Right lobe of liver (tissue), 4 donors: Measurements from ENCODE around the gene SLC39A10.

ENCODE experiments used
- CTCF ChIP-seq, 4 donors: fragments of 200-600 bp in 3 of 4; fragments of 450-650 bp in 1 of 4; IDR thresholded peaks; one replicate each; pipeline versions ENCODE4 v1.5.1 to v1.8.0; 2016 to 2022; ENCODE audit warnings: antibody characterized with exemption in 4 of 4, mild to moderate bottlenecking in 2 of 4
- POLR2A ChIP-seq: fragments of 450-650 bp; IDR thresholded peaks from one replicate; pipeline ENCODE4 v1.6.1; 2017; ENCODE audit warnings: antibody characterized with exemption, mild to moderate bottlenecking
- donor health status: DM: no; HTN: no; CAD: no.
- donor health status: DM: no; HTN: no; CAD: no.
- donor health status: DM: no; HTN: yes; CAD: no.

- TF ChIP-seq CTCF (IDR thresholded peaks at IDR 0.05) (no peak), POLR2A (no peak)
These were observed 10.6 kb upstream of the SLC39A10 start for GRCh38 chr2:195646424-195646823.
